GM12864 (cell line): ENCODE results near the gene TTYH2.
"Not testable (repeated sequence)": the region's sequence is repeated elsewhere in the genome, so short reads cannot be mapped to it uniquely, and the experiment has no call there.

Experiments used
- DNase-seq: peaks from one replicate; pipeline ENCODE4 v3.0.0-alpha.2; 2011; ENCODE audit warnings: low read depth
- H3K4me3 ChIP-seq: 2 replicates; pipeline ENCODE4 v1.5.1; 2011; ENCODE audit warnings: mild to moderate bottlenecking, low read depth, low read length, control low read depth
- CTCF ChIP-seq: IDR thresholded peaks from 2 replicates; pipeline ENCODE4 v1.5.1; 2011; ENCODE audit warnings: low read depth, mild to moderate bottlenecking, moderate library complexity, low read length, control low read depth, inconsistent platforms; ENCODE audit errors: missing control alignments

The TTYH2 gene

GRCh38 chr17:74277935-74278334 is 64.6 kb downstream of the TTYH2 start:
- no peak for TF ChIP-seq CTCF
- no peak overlapping the region for H3K4me3 ChIP-seq
- DNase-seq = no peak

- H3K4me3 ChIP-seq, DNase-seq: not testable (repeated sequence)
Observed at GRCh38 chr17:74279617-74280016, 66.2 kb downstream of the TTYH2 start.

GRCh38 chr17:74280093-74280513 is 66.7 kb downstream of the TTYH2 start:
- H3K4me3 ChIP-seq = no peak overlapping the region
- no peak for TF ChIP-seq CTCF
- peak; percentile 30 for DNase-seq

- no peak overlapping the region for H3K4me3 ChIP-seq
- no peak for TF ChIP-seq CTCF
- no peak for DNase-seq
Observed at GRCh38 chr17:74281799-74282198, 68.4 kb downstream of the TTYH2 start.

GRCh38 chr17:74282274-74282586 is 68.9 kb downstream of the TTYH2 start:
- not testable (repeated sequence) for DNase-seq, H3K4me3 ChIP-seq

- no peak for TF ChIP-seq CTCF
- no peak overlapping the region for H3K4me3 ChIP-seq
- no peak for DNase-seq
Observed at GRCh38 chr17:74282587-74283370, 69.4 kb downstream of the TTYH2 start.

- TF ChIP-seq CTCF = no peak
- H3K4me3 ChIP-seq = no peak overlapping the region
- DNase-seq = no peak
Observed at GRCh38 chr17:74283371-74283673, 70.0 kb downstream of the TTYH2 start.

GRCh38 chr17:74287031-74287602 is 73.7 kb downstream of the TTYH2 start:
- no peak for TF ChIP-seq CTCF
- DNase-seq = no peak
- H3K4me3 ChIP-seq = no peak overlapping the region
